Stimulated activated CD4-positive, alpha-beta T cell treated with anti-CD3 and anti-CD28 coated beads, Interleukin-1b, Interleukin-23, amount 100 ng/mL, for 24 hours (primary cell): ENCODE data around the gene CFD.
"Not testable (repeated sequence)": the region's sequence is repeated elsewhere in the genome, so short reads cannot be mapped to it uniquely, and the experiment has no call there.

Experiments used
- DNase-seq, 4 experiments: peaks; one replicate each; pipeline ENCODE4 v3.0.0-alpha.2; 2020; ENCODE audit warnings: low read depth in 4 of 4, low spot score in 1 of 4

CFD gene

GRCh38 chr19:858868-859843, at the start of gene CFD:
Gene CFD, plus strand, starts transcription at chr19:859664. Its CDS starts 26 bp downstream, at chr19:859690.
- DNase-seq = no peak

- DNase-seq = no peak
Measured at GRCh38 chr19:810077-810855, 49.2 kb upstream of the CFD start.

GRCh38 chr19:810883-811489, 48.5 kb upstream of the CFD start:
- no peak for DNase-seq

GRCh38 chr19:811506-812048, 47.9 kb upstream of the CFD start:
- DNase-seq = no peak

- no peak for DNase-seq
Measured at GRCh38 chr19:812049-812746, 47.3 kb upstream of the CFD start.

GRCh38 chr19:812747-813218, 46.7 kb upstream of the CFD start:
- no peak for DNase-seq

GRCh38 chr19:813219-814151, 46.0 kb upstream of the CFD start:
- DNase-seq = no peak

GRCh38 chr19:814152-815078, 45.0 kb upstream of the CFD start:
- DNase-seq = no peak

GRCh38 chr19:815079-815774, 44.2 kb upstream of the CFD start:
- DNase-seq = no peak

- DNase-seq = no peak
Measured at GRCh38 chr19:815775-816499, 43.5 kb upstream of the CFD start.

GRCh38 chr19:816500-816857, 43.0 kb upstream of the CFD start:
- DNase-seq = no peak

GRCh38 chr19:820212-820611, 39.3 kb upstream of the CFD start:
- not testable (repeated sequence) for DNase-seq

- DNase-seq = no peak
Measured at GRCh38 chr19:821231-821824, 38.1 kb upstream of the CFD start.

- DNase-seq = no peak
Measured at GRCh38 chr19:821825-822503, 37.5 kb upstream of the CFD start, which contains the start of gene PLPPR3. Gene PLPPR3, minus strand, starts transcription at chr19:821955. Its CDS starts 396 bp downstream, at chr19:821559.

- DNase-seq = no peak
Measured at GRCh38 chr19:823565-824121, 35.8 kb upstream of the CFD start.

- no peak for DNase-seq
Measured at GRCh38 chr19:824885-825284, 34.6 kb upstream of the CFD start.
